Activated T-helper 17 cell treated with anti-CD3 and anti-CD28 coated beads, Interleukin-2, amount 50 U/mL, for 72 hours (primary cell): ENCODE results near the gene TOLLIP. TPM values are rescaled to one million over a fixed set of nuclear protein-coding genes. Genes with fewer than 3 reads are reported as not detected.
A peak's percentile ranks its signal among the peaks of the same experiment; 100 is the strongest.
"Not testable (repeated sequence)": the region's sequence is repeated elsewhere in the genome, so short reads cannot be mapped to it uniquely, and the experiment has no call there.

Source experiments
- ATAC-seq: fragments of 150-1000 bp; cut with Tn5 transposase; replicated peaks from 2 replicates; pipeline ENCODE4 v1.10.0; 2021; ENCODE audit warnings: mild to moderate bottlenecking, moderate library complexity
- H3K27ac Mint-ChIP-seq: one replicate; pipeline ENCODE4 v1.8.0; 2022; ENCODE audit warnings: mixed read lengths
- H3K27me3 Mint-ChIP-seq: one replicate; pipeline ENCODE4 v1.8.0; 2022; ENCODE audit warnings: mixed read lengths
- H3K36me3 Mint-ChIP-seq: one replicate; pipeline ENCODE4 v1.8.0; 2022; ENCODE audit warnings: low read depth, mild to moderate bottlenecking, mixed read lengths
- H3K4me1 Mint-ChIP-seq: one replicate; pipeline ENCODE4 v1.8.0; 2022; ENCODE audit warnings: mixed read lengths
- H3K4me3 Mint-ChIP-seq: one replicate; pipeline ENCODE4 v1.8.0; 2022; ENCODE audit warnings: mild to moderate bottlenecking, mixed read lengths
- H3K9me3 Mint-ChIP-seq: one replicate; pipeline ENCODE4 v1.8.0; 2022; ENCODE audit warnings: mixed read lengths
- total RNA-seq, 2 donors: library from RNA; stranded (reverse); gene quantifications; one replicate each; pipeline ENCODE4 v1.2.3, GENCODE V29; 2022

The TOLLIP gene
- total RNA-seq, 2 donors from 2014 or later: 27.6 to 30.8 TPM

DNA sequence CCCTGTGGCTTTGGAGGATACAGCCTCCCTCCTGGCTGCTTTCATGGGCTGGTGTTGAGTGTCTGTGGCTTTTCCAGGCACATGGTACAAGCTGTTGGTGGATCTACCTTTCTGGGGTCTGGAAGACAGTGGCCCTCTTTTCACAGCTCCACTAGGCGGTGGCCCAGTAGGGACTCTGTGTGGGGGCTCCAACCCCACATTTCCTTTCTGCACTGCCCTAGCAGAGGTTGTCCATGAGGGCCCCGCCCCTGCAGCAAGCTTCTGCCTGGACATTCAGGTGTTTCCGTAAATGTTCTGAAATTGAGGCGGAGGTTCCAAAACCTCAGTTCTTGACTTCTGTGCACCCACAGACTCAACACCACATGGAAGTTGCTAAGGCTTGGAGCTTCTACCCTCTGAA, 44.0 kb downstream of the TOLLIP start:
- H3K4me1 Mint-ChIP-seq: peaks cover 12% of the 10 kb centered on the region
- not testable (repeated sequence) for H3K27ac Mint-ChIP-seq, H3K4me3 Mint-ChIP-seq, H3K36me3 Mint-ChIP-seq, H3K9me3 Mint-ChIP-seq, ATAC-seq, H3K27me3 Mint-ChIP-seq

DNA sequence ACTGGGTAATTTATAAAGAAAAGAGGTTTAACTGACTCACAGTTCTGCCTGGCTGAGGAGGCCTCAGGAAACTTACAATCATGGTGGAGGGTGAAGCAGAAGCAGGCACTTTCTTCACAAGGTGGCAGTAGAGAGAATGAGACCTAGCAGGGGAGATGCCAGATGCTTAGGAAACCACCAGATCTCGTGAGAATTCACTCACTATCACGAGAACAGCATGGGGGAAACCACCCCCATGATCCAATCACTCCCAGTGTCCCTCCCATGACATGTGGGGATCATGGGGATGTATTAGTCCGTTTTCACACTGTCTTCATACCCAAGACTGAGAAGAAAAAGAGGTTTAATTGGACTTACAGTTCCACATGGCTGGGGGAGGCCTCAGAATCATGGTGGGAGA, 45.0 kb downstream of the TOLLIP start:
- H3K36me3 Mint-ChIP-seq, H3K27me3 Mint-ChIP-seq, H3K9me3 Mint-ChIP-seq: not testable (repeated sequence)
- Mint-ChIP-seq H3K27ac (peak overlapping the region; percentile 88), H3K4me3 (peak overlapping the region; percentile 35), H3K4me1 (peaks cover 12% of the 10 kb centered on the region)
- ATAC-seq: peak; percentile 70

DNA sequence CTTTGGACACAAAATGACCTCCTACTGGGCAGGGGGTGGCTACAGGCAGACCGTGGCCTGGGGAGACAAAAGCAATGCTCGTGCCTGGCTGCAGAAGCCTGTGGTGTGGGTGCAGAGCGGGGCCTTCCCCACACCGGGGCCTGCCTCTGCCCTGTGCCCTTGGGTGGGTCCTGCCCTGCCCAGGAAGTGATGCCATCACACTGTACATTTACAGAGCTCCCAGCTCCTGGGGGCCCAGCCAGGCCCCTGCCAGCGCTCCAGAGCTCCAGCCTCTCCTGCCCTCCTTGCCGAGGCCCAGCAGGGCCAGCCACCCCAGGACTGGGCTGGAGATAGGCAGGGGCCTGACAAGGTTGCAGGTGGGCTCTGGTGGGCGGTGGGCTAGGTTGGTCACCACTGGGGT, 46.4 kb downstream of the TOLLIP start:
- Mint-ChIP-seq H3K36me3 (no peaks in the 10 kb centered on the region), H3K27me3 (no peaks in the 10 kb centered on the region), H3K4me3 (peak overlapping the region; percentile 79), H3K4me1 (peaks cover 12% of the 10 kb centered on the region), H3K9me3 (peaks cover 4% of the 10 kb centered on the region), H3K27ac (peak overlapping the region; percentile 91)
- peak; percentile 36 for ATAC-seq

DNA sequence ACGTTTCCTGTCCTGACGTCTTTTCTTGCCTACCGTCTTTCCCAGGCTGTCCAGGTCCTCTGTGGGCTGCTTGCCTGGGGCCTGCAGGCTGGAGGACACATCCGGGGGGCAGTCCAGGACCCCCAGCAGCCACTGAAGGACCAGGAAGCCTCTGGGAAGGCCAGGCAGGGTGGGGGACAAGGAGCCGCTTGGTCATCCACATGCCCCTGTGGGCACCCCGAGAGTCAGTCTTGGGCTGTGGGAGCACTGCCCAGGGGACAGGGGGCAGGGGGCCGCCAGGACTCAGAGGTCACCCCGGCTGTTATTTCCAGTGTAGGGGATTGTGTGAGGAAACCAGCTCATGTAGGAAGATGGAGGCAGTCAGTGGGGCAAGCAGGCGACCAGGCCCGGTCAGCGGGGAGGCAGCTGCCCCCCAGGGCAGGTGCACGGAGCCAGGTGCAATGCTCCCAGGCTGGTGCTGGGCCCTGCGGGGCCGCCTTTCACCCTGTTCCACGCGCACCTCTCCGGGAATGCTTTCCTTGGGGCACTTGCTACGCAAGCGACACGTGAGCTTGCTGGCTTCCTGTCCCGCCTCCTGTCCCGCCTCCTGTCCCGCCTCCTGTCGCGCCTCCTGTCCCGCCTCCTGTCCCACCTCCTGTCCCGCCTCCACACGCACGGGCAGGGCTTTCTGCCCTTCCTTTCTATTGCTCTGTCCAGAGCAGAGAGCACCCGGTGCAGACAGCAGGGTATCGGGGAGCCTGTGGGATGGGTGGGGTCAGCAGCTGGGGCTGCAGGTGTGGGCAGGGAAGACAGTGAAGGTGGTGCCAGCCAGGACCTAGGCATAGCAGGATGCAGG, 47.0 kb downstream of the TOLLIP start:
- Mint-ChIP-seq H3K27ac (peak overlapping the region; percentile 91), H3K4me3 (peak overlapping the region; percentile 79), H3K9me3 (peaks cover 4% of the 10 kb centered on the region), H3K27me3 (no peaks in the 10 kb centered on the region), H3K36me3 (no peaks in the 10 kb centered on the region), H3K4me1 (peaks cover 12% of the 10 kb centered on the region)
- peak; percentile 90 for ATAC-seq

DNA sequence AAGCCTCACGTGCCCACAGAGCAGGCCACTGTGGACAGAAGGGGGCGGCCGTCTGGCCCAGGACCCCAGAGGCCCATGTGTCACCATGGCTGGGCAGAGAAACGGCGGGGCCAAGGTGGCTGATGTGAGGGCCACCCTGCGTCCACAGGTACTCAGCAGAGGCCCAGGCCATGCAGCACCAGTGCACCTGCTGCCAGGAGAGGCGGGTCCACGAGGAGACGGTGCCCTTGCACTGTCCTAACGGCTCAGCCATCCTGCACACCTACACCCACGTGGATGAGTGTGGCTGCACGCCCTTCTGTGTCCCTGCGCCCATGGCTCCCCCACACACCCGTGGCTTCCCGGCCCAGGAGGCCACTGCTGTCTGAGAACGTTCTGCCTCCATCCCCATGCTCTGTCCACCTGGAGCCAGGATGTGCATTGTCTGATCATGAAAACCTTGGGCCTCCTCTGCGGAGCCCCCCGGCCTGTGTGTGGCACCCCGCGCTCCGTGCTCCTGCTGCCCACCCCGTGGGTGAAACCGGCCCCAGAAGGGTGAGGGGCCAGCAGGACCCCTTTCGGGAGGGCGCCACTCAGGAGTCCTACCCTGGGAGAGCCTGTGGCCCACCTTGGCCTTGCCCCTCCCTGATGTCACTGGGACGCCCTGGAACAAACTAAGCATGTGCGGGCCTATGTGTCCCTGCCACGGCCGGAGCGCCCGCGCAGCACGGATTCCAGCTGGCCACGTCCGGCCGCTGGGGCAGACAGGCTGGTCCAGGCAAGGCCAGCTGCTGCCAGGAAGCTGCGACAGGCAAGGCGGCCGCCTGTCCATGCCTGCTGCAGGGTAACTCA, 48.0 kb downstream of the TOLLIP start:
- Mint-ChIP-seq H3K36me3 (no peaks in the 10 kb centered on the region), H3K4me1 (peaks cover 12% of the 10 kb centered on the region), H3K27ac (peak overlapping the region; percentile 91), H3K4me3 (peak overlapping the region; percentile 79), H3K27me3 (no peaks in the 10 kb centered on the region), H3K9me3 (peaks cover 4% of the 10 kb centered on the region)
- no peak for ATAC-seq

DNA sequence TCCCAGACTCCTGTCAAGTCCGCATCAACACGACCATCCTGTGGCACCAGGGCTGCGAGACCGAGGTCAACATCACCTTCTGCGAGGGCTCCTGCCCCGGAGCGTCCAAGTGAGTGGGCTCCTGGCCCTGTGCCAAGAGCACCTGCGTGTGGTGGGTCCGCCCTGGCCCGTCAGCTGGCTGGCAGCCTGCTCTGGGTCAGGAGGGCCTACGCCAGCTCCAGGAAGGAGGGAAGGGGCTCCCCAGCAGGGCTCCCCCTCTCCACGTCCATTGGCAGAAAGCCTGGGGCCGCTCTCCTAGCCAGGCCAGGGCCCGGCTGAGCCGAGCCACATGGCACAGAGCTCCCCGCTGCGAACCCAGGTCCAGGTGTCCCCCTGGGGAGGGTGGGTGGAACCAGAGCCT, 48.8 kb downstream of the TOLLIP start:
- Mint-ChIP-seq H3K4me3 (no peak overlapping the region), H3K27ac (no peak overlapping the region), H3K27me3 (no peaks in the 10 kb centered on the region), H3K36me3 (no peaks in the 10 kb centered on the region), H3K4me1 (peaks cover 12% of the 10 kb centered on the region), H3K9me3 (peaks cover 4% of the 10 kb centered on the region)
- ATAC-seq: no peak

DNA sequence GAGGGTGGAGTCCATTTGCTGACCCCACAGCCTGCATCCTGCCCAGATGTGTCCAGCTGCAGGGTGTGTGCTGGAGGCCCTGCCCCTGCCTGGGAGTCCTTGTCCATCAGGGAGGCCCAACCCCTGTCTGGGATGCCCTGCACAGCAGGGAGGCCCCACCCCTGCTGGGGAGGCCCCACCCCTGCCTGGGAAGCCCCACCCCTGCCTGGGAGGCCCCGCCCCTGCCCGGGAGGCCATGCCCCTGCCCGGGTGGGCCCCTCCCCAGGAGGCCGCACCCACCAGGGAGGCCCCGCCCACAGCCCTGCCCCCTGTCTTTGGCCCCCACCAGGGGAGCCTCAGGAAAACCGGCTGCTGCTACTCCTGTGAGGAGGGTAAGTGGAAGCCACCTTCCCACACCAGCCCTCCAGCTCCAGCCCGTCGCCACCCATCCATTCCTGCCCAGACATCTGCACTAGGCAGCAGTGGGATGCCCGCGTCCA, 49.4 kb downstream of the TOLLIP start:
- no peak overlapping the region for H3K27ac Mint-ChIP-seq
- H3K4me3 Mint-ChIP-seq: no peak overlapping the region
- H3K36me3 Mint-ChIP-seq: no peaks in the 10 kb centered on the region
- peaks cover 12% of the 10 kb centered on the region for H3K4me1 Mint-ChIP-seq
- ATAC-seq: peak; percentile 43
- no peaks in the 10 kb centered on the region for H3K27me3 Mint-ChIP-seq
- peaks cover 4% of the 10 kb centered on the region for H3K9me3 Mint-ChIP-seq

DNA sequence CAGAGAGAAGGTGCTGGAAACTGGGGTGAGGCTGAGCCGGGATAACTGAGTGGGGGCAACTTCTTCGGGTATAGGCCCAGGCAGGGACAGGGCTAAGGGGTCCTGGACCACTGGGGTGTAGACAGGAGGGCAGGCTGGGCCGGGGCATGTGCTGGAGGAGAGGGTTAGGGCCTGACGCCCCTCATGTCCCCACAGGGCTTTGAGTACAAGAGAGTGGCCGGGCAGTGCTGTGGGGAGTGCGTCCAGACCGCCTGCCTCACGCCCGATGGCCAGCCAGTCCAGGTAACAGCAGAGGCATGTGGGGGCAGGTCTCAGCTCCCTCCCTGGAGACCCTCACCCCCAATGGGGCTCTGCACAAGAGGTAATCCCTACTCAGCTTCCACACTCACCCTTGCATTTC, 49.9 kb downstream of the TOLLIP start:
- Mint-ChIP-seq H3K36me3 (no peaks in the 10 kb centered on the region), H3K9me3 (peaks cover 2% of the 10 kb centered on the region), H3K4me1 (peaks cover 9% of the 10 kb centered on the region), H3K27me3 (no peaks in the 10 kb centered on the region), H3K4me3 (no peak overlapping the region), H3K27ac (no peak overlapping the region)
- ATAC-seq: no peak

DNA sequence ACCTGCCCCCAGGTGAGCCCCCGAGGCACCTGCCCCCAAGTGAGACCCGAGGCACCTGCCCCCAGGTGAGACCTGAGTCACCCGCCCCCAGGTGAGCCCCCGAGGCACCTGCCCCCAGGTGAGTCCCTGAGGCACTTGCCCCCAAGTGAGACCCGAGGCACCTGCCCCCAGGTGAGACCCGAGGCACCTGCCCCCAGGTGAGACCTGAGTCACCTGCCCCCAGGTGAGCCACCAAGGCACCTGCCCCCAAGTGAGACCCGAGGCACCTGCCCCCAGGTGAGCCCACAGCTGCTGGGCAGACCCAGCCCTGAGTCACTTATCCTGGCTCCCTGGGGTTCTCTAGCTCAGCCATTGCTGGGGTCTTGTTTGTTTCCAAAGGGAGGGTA, 50.4 kb downstream of the TOLLIP start:
- no peaks in the 10 kb centered on the region for H3K9me3 Mint-ChIP-seq
- ATAC-seq: no peak
- H3K27ac Mint-ChIP-seq: no peak overlapping the region
- H3K27me3 Mint-ChIP-seq: no peaks in the 10 kb centered on the region
- no peak overlapping the region for H3K4me3 Mint-ChIP-seq
- H3K36me3 Mint-ChIP-seq: no peaks in the 10 kb centered on the region
- H3K4me1 Mint-ChIP-seq: peaks cover 4% of the 10 kb centered on the region

DNA sequence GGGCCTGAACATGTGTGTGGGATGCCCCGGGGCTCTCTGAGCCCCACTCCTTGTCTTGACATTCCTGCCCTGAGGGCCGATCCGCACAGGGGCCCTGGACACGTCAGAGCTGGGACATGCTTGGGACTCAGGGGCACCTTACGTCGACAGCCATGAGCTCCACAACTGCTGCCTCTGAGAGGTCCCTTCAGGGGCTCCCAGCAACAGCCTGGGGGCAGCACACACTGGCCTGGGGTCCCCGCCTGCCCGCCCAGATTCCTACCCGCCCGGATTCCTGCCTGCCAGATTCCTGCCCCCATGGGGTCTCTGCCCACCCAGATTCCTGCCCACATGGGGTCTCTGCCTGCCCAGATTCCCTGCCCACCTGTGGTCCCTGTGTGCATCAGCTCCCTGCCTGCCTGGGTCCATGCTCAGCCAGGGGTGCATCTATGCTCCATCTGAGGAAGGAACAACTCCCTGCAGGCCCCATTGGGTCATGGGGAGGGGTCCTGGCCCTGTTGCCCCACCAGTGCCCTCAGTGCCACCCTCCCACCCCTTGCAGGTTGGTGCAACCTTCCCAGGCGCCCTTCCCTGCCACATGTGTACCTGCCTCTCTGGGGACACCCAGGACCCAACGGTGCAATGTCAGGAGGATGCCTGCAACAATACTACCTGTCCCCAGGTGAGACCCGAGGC, 50.9 kb downstream of the TOLLIP start:
- H3K4me3 Mint-ChIP-seq: no peak overlapping the region
- H3K27me3 Mint-ChIP-seq: no peaks in the 10 kb centered on the region
- peaks cover 4% of the 10 kb centered on the region for H3K4me1 Mint-ChIP-seq
- no peaks in the 10 kb centered on the region for H3K36me3 Mint-ChIP-seq
- no peak for ATAC-seq
- H3K27ac Mint-ChIP-seq: no peak overlapping the region
- H3K9me3 Mint-ChIP-seq: no peaks in the 10 kb centered on the region

DNA sequence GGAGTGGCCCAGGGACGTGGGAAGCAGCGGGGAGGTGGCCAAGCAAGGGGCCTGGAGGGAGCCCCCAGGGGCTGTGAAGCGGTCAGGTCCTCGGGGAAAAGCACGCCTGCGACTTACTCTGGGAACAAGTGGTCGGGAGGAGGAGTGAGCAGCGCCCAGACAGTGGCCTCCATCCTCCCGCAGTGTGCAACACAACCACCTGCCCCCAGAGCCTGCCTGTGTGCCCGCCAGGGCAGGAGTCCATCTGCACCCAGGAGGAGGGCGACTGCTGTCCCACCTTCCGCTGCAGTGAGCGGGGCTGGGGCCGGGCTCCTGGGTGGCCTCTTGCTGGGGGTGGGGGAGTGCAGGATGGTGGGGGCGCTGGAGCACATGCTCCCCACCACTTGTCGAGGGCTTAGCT, 51.5 kb downstream of the TOLLIP start:
- no peaks in the 10 kb centered on the region for H3K9me3 Mint-ChIP-seq
- H3K27me3 Mint-ChIP-seq: no peaks in the 10 kb centered on the region
- no peak overlapping the region for H3K27ac Mint-ChIP-seq
- ATAC-seq: no peak
- no peak overlapping the region for H3K4me3 Mint-ChIP-seq
- peaks cover 4% of the 10 kb centered on the region for H3K4me1 Mint-ChIP-seq
- no peaks in the 10 kb centered on the region for H3K36me3 Mint-ChIP-seq

DNA sequence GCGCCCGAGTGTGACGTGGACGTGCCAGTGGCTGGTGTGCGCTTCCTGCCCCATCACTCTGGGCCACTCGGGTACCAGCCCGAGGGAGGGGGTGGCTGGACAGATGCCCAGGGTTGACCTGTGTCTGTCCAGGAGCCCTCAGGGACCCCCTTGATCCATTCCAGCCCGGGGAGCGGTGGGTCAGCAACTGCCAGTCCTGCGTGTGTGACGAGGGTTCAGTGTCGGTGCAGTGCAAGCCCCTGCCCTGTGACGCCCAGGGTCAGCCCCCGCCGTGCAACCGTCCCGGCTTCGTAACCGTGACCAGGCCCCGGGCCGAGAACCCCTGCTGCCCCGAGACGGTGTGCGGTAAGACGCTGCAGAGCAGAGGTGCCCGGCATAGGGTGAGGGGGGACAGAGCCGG, 52.1 kb downstream of the TOLLIP start:
- ATAC-seq: no peak
- H3K36me3 Mint-ChIP-seq: no peaks in the 10 kb centered on the region

DNA sequence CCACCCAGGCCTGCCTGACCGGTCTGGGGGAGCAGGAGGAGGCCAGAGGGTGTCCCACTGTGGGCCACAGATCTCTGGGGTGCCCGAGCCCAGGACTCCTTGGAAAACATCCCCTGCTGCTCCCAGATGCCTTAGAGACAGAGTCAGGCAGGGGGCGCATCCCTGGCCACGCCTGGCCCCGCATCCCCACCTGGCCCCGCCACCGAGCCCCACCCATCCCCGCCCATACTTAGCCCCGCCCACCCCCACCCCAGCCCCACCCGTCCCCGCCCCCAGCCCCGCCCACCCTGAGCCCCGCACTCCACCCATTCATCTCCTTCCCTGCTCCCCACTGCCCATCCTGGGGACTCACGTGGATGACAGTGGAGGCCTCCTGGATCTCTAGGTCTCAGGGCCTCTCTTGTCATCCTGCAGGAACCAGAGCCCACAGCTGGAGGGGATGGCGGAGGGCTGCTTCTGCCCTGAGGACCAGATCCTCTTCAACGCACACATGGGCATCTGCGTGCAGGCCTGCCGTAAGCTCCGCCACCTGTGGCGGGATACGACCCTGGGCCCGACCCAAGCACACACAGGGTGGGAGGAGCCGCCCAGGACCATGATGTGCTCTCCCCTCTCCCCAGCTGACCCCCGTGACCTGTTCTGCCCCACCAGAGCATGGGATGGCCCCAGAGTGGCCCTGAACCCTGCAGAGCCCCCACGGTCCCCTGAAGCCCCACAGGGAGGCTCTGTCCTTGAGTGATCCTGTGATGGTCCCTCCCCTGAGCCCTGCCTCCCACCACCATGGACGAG, 53.0 kb downstream of the TOLLIP start:
- no peaks in the 10 kb centered on the region for H3K4me1 Mint-ChIP-seq
- ATAC-seq: no peak
- H3K9me3 Mint-ChIP-seq: no peaks in the 10 kb centered on the region
- H3K4me3 Mint-ChIP-seq: no peak overlapping the region
- no peaks in the 10 kb centered on the region for H3K36me3 Mint-ChIP-seq
- no peak overlapping the region for H3K27ac Mint-ChIP-seq
- H3K27me3 Mint-ChIP-seq: no peaks in the 10 kb centered on the region

More for the DNA sequence above, 52.1 kb downstream of the TOLLIP start:
- H3K9me3 Mint-ChIP-seq: no peaks in the 10 kb centered on the region
- H3K27ac Mint-ChIP-seq: no peak overlapping the region
- no peak overlapping the region for H3K4me3 Mint-ChIP-seq
- no peaks in the 10 kb centered on the region for H3K4me1 Mint-ChIP-seq
- no peaks in the 10 kb centered on the region for H3K27me3 Mint-ChIP-seq

DNA sequence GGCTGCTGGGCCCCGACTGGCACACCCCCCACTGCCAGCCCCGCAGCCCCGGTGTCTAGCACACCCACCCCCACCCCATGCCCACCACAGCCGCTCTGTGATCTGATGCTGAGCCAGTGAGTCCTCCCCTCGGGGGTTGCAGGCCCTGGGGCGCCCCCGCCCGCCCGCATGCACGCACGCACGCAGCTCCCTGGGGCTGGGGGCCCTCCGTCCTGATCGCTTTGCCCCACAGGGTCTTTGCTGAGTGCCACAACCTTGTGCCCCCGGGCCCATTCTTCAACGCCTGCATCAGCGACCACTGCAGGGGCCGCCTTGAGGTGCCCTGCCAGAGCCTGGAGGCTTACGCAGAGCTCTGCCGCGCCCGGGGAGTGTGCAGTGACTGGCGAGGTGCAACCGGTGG, 54.3 kb downstream of the TOLLIP start:
- Mint-ChIP-seq H3K4me1 (peaks cover 4% of the 10 kb centered on the region), H3K4me3 (no peak overlapping the region), H3K27me3 (no peaks in the 10 kb centered on the region), H3K36me3 (no peaks in the 10 kb centered on the region), H3K27ac (no peak overlapping the region), H3K9me3 (no peaks in the 10 kb centered on the region)
- no peak for ATAC-seq
